ENCODE data around the gene CHIC2.

DNA sequence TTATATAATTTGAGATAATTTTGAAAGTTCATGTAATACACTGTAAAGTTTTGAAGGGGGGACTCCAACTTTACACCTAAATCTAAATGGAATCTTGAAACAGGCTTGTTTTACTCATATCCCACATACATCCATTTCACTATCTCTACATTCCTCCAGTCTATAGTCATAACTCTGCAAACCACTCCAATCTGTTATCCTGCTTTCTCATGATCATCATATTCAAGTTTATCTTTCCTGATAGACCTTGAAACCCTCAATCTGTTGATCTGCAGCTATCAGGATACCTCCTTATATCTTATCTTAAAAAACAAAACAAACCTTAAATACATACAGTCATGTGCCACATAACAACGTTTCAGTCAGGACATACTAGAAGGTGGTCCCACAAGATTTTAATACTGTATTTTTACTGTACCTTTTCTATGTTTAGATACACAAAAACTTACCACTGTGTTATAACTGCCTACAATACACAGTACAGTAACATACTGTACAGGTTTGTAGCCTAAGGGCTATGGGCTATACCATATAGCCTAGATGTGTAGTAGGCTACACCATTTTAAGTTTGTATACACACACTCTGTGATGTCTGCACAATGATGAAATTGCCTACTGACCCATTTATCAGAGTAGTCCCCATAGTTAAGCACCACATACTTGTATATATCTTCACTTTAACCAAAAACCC, 14.0 kb downstream of the CHIC2 start:
- TF ChIP-seq GATA2 (IDR thresholded peaks at IDR 0.05; ENCODE audit: low read depth, low read length) (no peak), GATA3 (IDR thresholded peaks at IDR 0.05; ENCODE audit: low read depth, low read length) (no peak)

Measured in SH-SY5Y (cell line).